Adrenal gland (tissue), 5 donors: Measurements from ENCODE around the gene ESM1.

Experiments
- CTCF ChIP-seq, 6 experiments: fragments of 450-650 bp in 4 of 6; fragments of 200-600 bp in 2 of 6; sonication (generic) in 1 of 6; IDR thresholded peaks; 1 replicate in 5 of 6; 2 replicates in 1 of 6; pipeline versions ENCODE4 v1.5.1 to v1.8.0; 2016 to 2021; ENCODE audit warnings: antibody characterized with exemption in 6 of 6, mild to moderate bottlenecking in 2 of 6, moderate library complexity in 1 of 6
- POLR2A ChIP-seq, 2 donors: fragments of 450-650 bp; IDR thresholded peaks; one replicate each; pipeline ENCODE4 v1.6.1; 2017; ENCODE audit warnings: antibody characterized with exemption in 2 of 2, mild to moderate bottlenecking in 2 of 2, moderate library complexity in 1 of 2
- donor health status: DM: no; HTN: no; CAD: no.

GRCh38 chr5:54944364-54944763, 41.0 kb downstream of the ESM1 start:
- TF ChIP-seq CTCF (IDR thresholded peaks at IDR 0.05) = peak; percentile 41 to 67 (median 52)
- no peak for TF ChIP-seq POLR2A (IDR thresholded peaks at IDR 0.05)
